Pancreas (tissue), 10 donors: Measurements from ENCODE around the gene TFCP2. TPM values are rescaled to one million over a fixed set of nuclear protein-coding genes. Genes with fewer than 3 reads are reported as not detected.

Experiments
- ATAC-seq, 4 donors: fragments of 200-7000 bp; cut with Tn5 transposase; one replicate each; pipeline versions ENCODE4 v1.8.0 to v1.9.1; 2020; ENCODE audit warnings: mild to moderate bottlenecking in 4 of 4, moderate library complexity in 4 of 4
- DNase-seq, 6 donors: peaks; one replicate each; pipeline ENCODE4 v3.0.0-alpha.2; 2020
- FAIRE-seq: peaks from 2 replicates; lab custom pipeline; 2012; peaks lifted over from hg19 to GRCh38; lab: Jason Lieb, UNC
- H3K27ac ChIP-seq, 4 donors: fragments of 200-600 bp; sonication (generic); 1 replicate in 3 of 4; 2 replicates in 1 of 4; pipeline versions ENCODE4 v1.5.0 to v1.8.0; 2020
- H3K27me3 ChIP-seq, 4 donors: fragments of 200-600 bp; one replicate each; pipeline ENCODE4 v1.8.0; 2021
- H3K36me3 ChIP-seq, 3 donors: fragments of 200-600 bp; sonication (generic) in 1 of 3; one replicate each; pipeline versions ENCODE4 v1.5.0 to v1.8.0; 2020 to 2021
- H3K4me1 ChIP-seq, 3 donors: fragments of 200-600 bp; one replicate each; pipeline ENCODE4 v1.8.0; 2021
- H3K4me3 ChIP-seq, 4 donors: fragments of 200-600 bp; sonication (generic) in 2 of 4; one replicate each; pipeline versions ENCODE4 v1.5.0 to v1.8.0; 2020 to 2021
- H3K9me3 ChIP-seq, 4 donors: fragments of 200-600 bp; one replicate each; pipeline ENCODE4 v1.8.0; 2021
- WGBS, 2 donors: extraction: QIAGEN DNeasy Blood & Tissue Kit; methylation state at CpG; one replicate each; pipeline ENCODE4 v1.1.7; 2013; 5-methylcytosine and 5-hydroxymethylcytosine counted together
- intact Hi-C, 3 donors: fragments of 100-400 bp; cut with DNase I; formaldehyde crosslinking; loops; one replicate each; pipeline versions ENCODE4 v1.11.1 to v1.14.2; 2022
- polyA plus RNA-seq, 2 donors: library from polyadenylated mRNA; stranded (reverse); fragments of 200-250 nt; gene quantifications; one replicate each; pipeline ENCODE4 v1.2.3, GENCODE V29; 2013
- total RNA-seq, 6 donors: library from RNA; stranded (reverse); fragmentation: NEBNext Ultra II Directional in 4 of 6; extraction: Animal tissue kit (Norgen Biotek cat#: 25700) in 4 of 6; gene quantifications; one replicate each; pipeline versions ENCODE4 v1.2.1 to v1.2.4, GENCODE V29; 2021 to 2023
- TF ChIP-seq, protein P1 (sequence below), 4 donors: fragments of 200-600 bp; sonication (generic) in 3 of 4; IDR thresholded peaks; one replicate each; pipeline versions ENCODE4 v1.5.0 to v1.8.0; 2021; ENCODE audit warnings: antibody characterized with exemption in 4 of 4
- donor health status: healthy with polysubstance abuse.
- donor health status: DM: no; HTN: no; CAD: no; lungs with moderate emphysema.
- donor health status: DM: no; HTN: no; CAD: no.
- donor health status: control.
- donor health status: control.
- donor health status: Bipolar disorder and iron deficiency.
- donor health status: DM: yes; HTN: yes; CAD: no.
- donor health status: DM: no; HTN: no; CAD: no.
- donor health status: DM: no; HTN: no; CAD: no.
- donor health status: DM: yes; HTN: yes; CAD: no.

Gene TFCP2
- total and polyA plus RNA-seq, 8 donors, result 6.7 to 15.3 (median 9.1) TPM

DNA sequence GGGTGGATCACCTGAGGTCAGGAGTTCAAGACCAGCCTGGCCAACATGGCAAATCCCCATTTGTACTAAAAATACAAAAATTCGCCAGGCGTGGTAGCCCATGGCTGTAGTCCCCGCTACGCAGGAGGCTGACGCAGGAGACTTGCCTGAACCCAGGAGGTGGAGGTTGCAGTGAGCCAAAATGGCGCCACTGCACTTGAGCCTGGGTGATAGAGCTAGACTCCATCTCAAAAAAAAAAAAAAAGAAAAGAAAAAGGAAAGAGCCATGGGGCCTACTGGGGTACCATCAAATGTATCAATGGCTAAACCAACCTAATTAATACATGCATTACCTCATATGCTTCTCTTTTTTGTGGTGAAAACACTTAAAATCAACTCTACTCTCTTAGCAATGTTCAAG is 10.7 kb downstream of the TFCP2 start:
- Histone ChIP-seq H3K27ac (no peak overlapping the region), H3K36me3 (no peaks in the 10 kb centered on the region), H3K9me3 (no peaks in the 10 kb centered on the region), H3K4me3 (no peak overlapping the region), H3K27me3 (no peaks in the 10 kb centered on the region), H3K4me1 (no peaks in the 10 kb centered on the region)
- intact Hi-C loops, result no loop called here
- no peak for FAIRE-seq
- TF ChIP-seq, protein P1, sequence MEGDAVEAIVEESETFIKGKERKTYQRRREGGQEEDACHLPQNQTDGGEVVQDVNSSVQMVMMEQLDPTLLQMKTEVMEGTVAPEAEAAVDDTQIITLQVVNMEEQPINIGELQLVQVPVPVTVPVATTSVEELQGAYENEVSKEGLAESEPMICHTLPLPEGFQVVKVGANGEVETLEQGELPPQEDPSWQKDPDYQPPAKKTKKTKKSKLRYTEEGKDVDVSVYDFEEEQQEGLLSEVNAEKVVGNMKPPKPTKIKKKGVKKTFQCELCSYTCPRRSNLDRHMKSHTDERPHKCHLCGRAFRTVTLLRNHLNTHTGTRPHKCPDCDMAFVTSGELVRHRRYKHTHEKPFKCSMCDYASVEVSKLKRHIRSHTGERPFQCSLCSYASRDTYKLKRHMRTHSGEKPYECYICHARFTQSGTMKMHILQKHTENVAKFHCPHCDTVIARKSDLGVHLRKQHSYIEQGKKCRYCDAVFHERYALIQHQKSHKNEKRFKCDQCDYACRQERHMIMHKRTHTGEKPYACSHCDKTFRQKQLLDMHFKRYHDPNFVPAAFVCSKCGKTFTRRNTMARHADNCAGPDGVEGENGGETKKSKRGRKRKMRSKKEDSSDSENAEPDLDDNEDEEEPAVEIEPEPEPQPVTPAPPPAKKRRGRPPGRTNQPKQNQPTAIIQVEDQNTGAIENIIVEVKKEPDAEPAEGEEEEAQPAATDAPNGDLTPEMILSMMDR (IDR thresholded peaks at IDR 0.05), result no peak
- DNase-seq, result no peak
- ATAC-seq, result no peak
- WGBS, 2 donors, result 98 to 99% methylated on average over 6 of the region's 6 CpGs

GRCh38 chr12:51160814-51161459 is 12.0 kb downstream of the TFCP2 start:
- ATAC-seq, result no peak
- 73 to 80% methylated on average over 8 of the region's 8 CpGs for WGBS, 2 donors
- Histone ChIP-seq H3K27me3 (no peaks in the 10 kb centered on the region), H3K36me3 (no peaks in the 10 kb centered on the region), H3K9me3 (no peaks in the 10 kb centered on the region), H3K27ac (no peak overlapping the region), H3K4me1 (no peaks in the 10 kb centered on the region), H3K4me3 (no peak overlapping the region)
- FAIRE-seq, result no peak
- DNase-seq, result no peak
- TF ChIP-seq, protein P1 (IDR thresholded peaks at IDR 0.05), result no peak
- intact Hi-C loops, result no loop called here

DNA sequence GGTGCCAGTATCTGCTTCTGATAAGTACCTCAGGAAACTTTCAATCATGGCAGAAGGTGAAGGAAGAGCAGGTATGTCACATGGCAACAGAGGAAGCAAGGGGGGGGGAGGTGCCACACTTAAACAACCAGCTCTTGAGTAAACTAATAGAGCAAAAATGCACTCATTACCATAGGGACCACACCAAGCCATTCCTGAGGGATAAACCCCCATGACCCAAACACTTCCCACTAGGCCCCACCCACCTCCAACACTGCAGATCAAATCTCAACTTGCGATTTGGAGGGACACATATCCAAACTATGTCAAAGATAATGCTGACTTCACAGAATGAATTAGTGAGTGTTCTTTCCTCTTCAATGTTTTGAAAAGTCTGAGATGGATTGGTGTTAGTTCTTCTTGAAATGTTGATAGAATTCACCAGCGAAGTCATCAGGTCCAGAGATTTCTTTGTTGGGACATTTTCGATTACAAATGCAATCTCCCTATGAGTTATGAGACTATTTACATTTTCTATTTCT is 16.6 kb downstream of the TFCP2 start:
- Histone ChIP-seq H3K9me3 (no peaks in the 10 kb centered on the region), H3K4me1 (no peaks in the 10 kb centered on the region), H3K36me3 (no peaks in the 10 kb centered on the region), H3K27me3 (no peaks in the 10 kb centered on the region), H3K27ac (no peak overlapping the region), H3K4me3 (no peak overlapping the region)
- TF ChIP-seq, protein P1 (IDR thresholded peaks at IDR 0.05), result no peak
- DNase-seq, result no peak
- WGBS, 2 donors, result 94 to 95% methylated on average over 3 of the region's 3 CpGs
- no peak for FAIRE-seq
- intact Hi-C loops, result no loop called here
- ATAC-seq, result no peak

GRCh38 chr12:51152953-51153352 is 20.0 kb downstream of the TFCP2 start:
- 98 to 100% methylated on average over 1 of the region's 1 CpG for WGBS, 2 donors
- H3K4me3 ChIP-seq, result no peak overlapping the region
- no peak overlapping the region for H3K27ac ChIP-seq
- no peaks in the 10 kb centered on the region for H3K4me1 ChIP-seq
- no peaks in the 10 kb centered on the region for H3K27me3 ChIP-seq
- TF ChIP-seq, protein P1 (IDR thresholded peaks at IDR 0.05), result no peak
- ATAC-seq (no peak), FAIRE-seq (no peak), DNase-seq (no peak)
- H3K36me3 ChIP-seq, result no peaks in the 10 kb centered on the region
- no peaks in the 10 kb centered on the region for H3K9me3 ChIP-seq
- intact Hi-C loops, result no loop called here

DNA sequence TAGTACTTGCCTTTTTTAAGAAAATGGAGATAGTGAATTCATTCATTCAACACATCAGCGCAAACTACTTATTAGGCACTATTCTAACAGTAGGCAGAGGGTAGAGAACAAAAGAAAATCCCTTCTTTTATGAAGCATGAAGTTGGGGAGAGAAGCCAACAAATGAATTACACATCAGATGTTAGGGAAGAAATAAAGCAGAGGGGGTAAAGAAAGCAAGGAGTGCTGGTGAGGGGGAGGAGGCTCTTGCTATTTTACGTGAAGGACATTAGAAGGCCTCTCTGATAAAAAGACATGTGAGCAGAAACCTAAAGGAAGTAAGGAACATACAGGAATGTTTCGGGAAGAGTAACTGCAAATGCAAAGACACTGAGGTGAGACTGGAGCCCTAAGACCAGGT is 22.2 kb downstream of the TFCP2 start:
- no peaks in the 10 kb centered on the region for H3K4me1 ChIP-seq
- FAIRE-seq (no peak), ATAC-seq (no peak), DNase-seq (no peak)
- H3K4me3 ChIP-seq, result no peak overlapping the region
- WGBS, 2 donors, result 63 to 65% methylated on average over 3 of the region's 3 CpGs
- no peak overlapping the region for H3K27ac ChIP-seq
- no peaks in the 10 kb centered on the region for H3K36me3 ChIP-seq
- TF ChIP-seq, protein P1 (IDR thresholded peaks at IDR 0.05), result no peak
- intact Hi-C loops, result no loop called here
- no peaks in the 10 kb centered on the region for H3K9me3 ChIP-seq
- no peaks in the 10 kb centered on the region for H3K27me3 ChIP-seq
